Nephron (organoid): Measurements from ENCODE around the gene FGF1.

Experiments
- H3K27ac Mint-ChIP-seq, 3 experiments: 2 replicates each; pipeline ENCODE4 v1.8.0; 2020; ENCODE audit warnings: mixed read lengths in 3 of 3, mild to moderate bottlenecking in 2 of 3, moderate library complexity in 1 of 3
- H3K27me3 Mint-ChIP-seq: 2 replicates; pipeline ENCODE4 v1.8.0; 2021; ENCODE audit warnings: low read depth, mild to moderate bottlenecking, moderate library complexity, mixed read lengths
- H3K36me3 Mint-ChIP-seq: 2 replicates; pipeline ENCODE4 v1.8.0; 2020; ENCODE audit warnings: low read depth, mixed read lengths
- H3K4me1 Mint-ChIP-seq: 2 replicates; pipeline ENCODE4 v1.8.0; 2020; ENCODE audit warnings: mixed read lengths
- H3K4me3 Mint-ChIP-seq, 3 experiments: 2 replicates each; pipeline ENCODE4 v1.8.0; 2020; ENCODE audit warnings: mild to moderate bottlenecking in 3 of 3, mixed read lengths in 3 of 3, moderate library complexity in 2 of 3
- H3K9me3 Mint-ChIP-seq: 2 replicates; pipeline ENCODE4 v1.8.0; 2020; ENCODE audit warnings: mixed read lengths
- CTCF ChIP-seq, 3 experiments: fragments of 200-600 bp; sonication (generic); IDR thresholded peaks; one replicate each; pipeline ENCODE4 v1.5.0; 2021; ENCODE audit warnings: antibody characterized with exemption in 3 of 3; ENCODE audit not compliant: unreplicated experiment in 3 of 3

The FGF1 gene

GRCh38 chr5:142608081-142608480 lies 77.8 kb downstream of the FGF1 start:
- H3K27ac Mint-ChIP-seq, result peak overlapping the region in 2 of 3 experiments; percentile 48 to 53
- no peaks in the 10 kb centered on the region for H3K36me3 Mint-ChIP-seq
- H3K4me3 Mint-ChIP-seq, result no peak overlapping the region
- H3K4me1 Mint-ChIP-seq, result peaks cover 32% of the 10 kb centered on the region
- no peak for TF ChIP-seq CTCF (IDR thresholded peaks at IDR 0.05; ENCODE audit: unreplicated experiment in 3 of 3)
- no peaks in the 10 kb centered on the region for H3K9me3 Mint-ChIP-seq
- peaks cover 12% of the 10 kb centered on the region for H3K27me3 Mint-ChIP-seq

GRCh38 chr5:142605611-142606010 lies 80.3 kb downstream of the FGF1 start:
- no peak for TF ChIP-seq CTCF (IDR thresholded peaks at IDR 0.05; ENCODE audit: unreplicated experiment in 3 of 3)
- Mint-ChIP-seq H3K9me3 (no peaks in the 10 kb centered on the region), H3K4me1 (peaks cover 31% of the 10 kb centered on the region), H3K36me3 (no peaks in the 10 kb centered on the region), H3K4me3 (no peak overlapping the region), H3K27me3 (peaks cover 9% of the 10 kb centered on the region), H3K27ac (peak overlapping the region; percentile 50 to 77 (median 73))

GRCh38 chr5:142602720-142603245 lies 83.1 kb downstream of the FGF1 start:
- peak overlapping the region; percentile 39 to 88 (median 76) for H3K27ac Mint-ChIP-seq
- TF ChIP-seq CTCF (IDR thresholded peaks at IDR 0.05; ENCODE audit: unreplicated experiment in 3 of 3), result no peak
- peaks cover 39% of the 10 kb centered on the region for H3K4me1 Mint-ChIP-seq
- H3K9me3 Mint-ChIP-seq, result no peaks in the 10 kb centered on the region
- no peaks in the 10 kb centered on the region for H3K36me3 Mint-ChIP-seq
- peaks cover 5% of the 10 kb centered on the region for H3K27me3 Mint-ChIP-seq
- H3K4me3 Mint-ChIP-seq, result no peak overlapping the region

- Mint-ChIP-seq H3K4me1 (peaks cover 39% of the 10 kb centered on the region), H3K27ac (peak overlapping the region; percentile 70 to 88 (median 74)), H3K27me3 (no peaks in the 10 kb centered on the region), H3K36me3 (no peaks in the 10 kb centered on the region), H3K4me3 (no peak overlapping the region), H3K9me3 (no peaks in the 10 kb centered on the region)
- TF ChIP-seq CTCF (IDR thresholded peaks at IDR 0.05; ENCODE audit: unreplicated experiment in 3 of 3), result no peak
Observed at GRCh38 chr5:142601432-142601831, 84.5 kb downstream of the FGF1 start.

GRCh38 chr5:142600611-142601358 lies 85.1 kb downstream of the FGF1 start:
- peaks cover 36% of the 10 kb centered on the region for H3K4me1 Mint-ChIP-seq
- H3K27me3 Mint-ChIP-seq, result no peaks in the 10 kb centered on the region
- peak overlapping the region; percentile 70 to 88 (median 74) for H3K27ac Mint-ChIP-seq

More at GRCh38 chr5:142600611-142601358, 85.1 kb downstream of the FGF1 start:
- H3K4me3 Mint-ChIP-seq, result peak overlapping the region; percentile 47 to 59 (median 48)
- H3K9me3 Mint-ChIP-seq, result no peaks in the 10 kb centered on the region
- no peak for TF ChIP-seq CTCF (IDR thresholded peaks at IDR 0.05; ENCODE audit: unreplicated experiment in 3 of 3)
- no peaks in the 10 kb centered on the region for H3K36me3 Mint-ChIP-seq
